Muscle of arm (tissue), 14 donors: ENCODE measurements around the gene KRTAP29-1. TPM values are rescaled to one million over a fixed set of nuclear protein-coding genes. Genes with fewer than 3 reads are reported as not detected.
"Not testable (repeated sequence)": the region's sequence is repeated elsewhere in the genome, so short reads cannot be mapped to it uniquely, and the experiment has no call there.

ENCODE experiments used
- DNase-seq: peaks from one replicate; pipeline ENCODE4 v3.0.0-alpha.2; 2013
- long read RNA-seq, 11 donors: transcript quantifications; one replicate each; lab custom pipeline, GENCODE V29; 2026
- polyA plus RNA-seq, 12 donors: library from polyadenylated mRNA; unstranded; fragments of 120-200 nt; gene quantifications; one replicate each; pipeline ENCODE4 v1.2.1, GENCODE V29; 2013; ENCODE audit not compliant: insufficient read length in 12 of 12

KRTAP29-1 gene
- not detected for polyA plus RNA-seq
- long read RNA-seq, donor 1 = 0 reads
- long read RNA-seq, donor 2 = 0 reads
- long read RNA-seq, donor 3 = 0 reads
- long read RNA-seq, donor 4 = 0 reads
- long read RNA-seq, donor 5 = 0 reads
- long read RNA-seq, donor 6 = 0 reads
- long read RNA-seq, donor 7 = 0 reads
- long read RNA-seq, donor 8 = 0 reads
- long read RNA-seq, donor 9 = 0 reads
- long read RNA-seq, donor 10 = 0 reads
- long read RNA-seq, donor 11 = 0 reads

GRCh38 chr17:41301916-41302901 is at the start of gene KRTAP29-1:
KRTAP29-1 (minus strand) TSS chr17:41302851; CDS start chr17:41302851, 0 bp downstream.
- no peak for DNase-seq

- DNase-seq = no peak
These were observed 48.5 kb upstream of the KRTAP29-1 start for GRCh38 chr17:41351177-41351576.

GRCh38 chr17:41350381-41350878 is 47.8 kb upstream of the KRTAP29-1 start, which contains the start of gene KRT33A:
KRT33A (minus strand) TSS chr17:41350828; CDS start chr17:41350767, 61 bp downstream.
- not testable (repeated sequence) for DNase-seq

GRCh38 chr17:41347869-41348760 is 45.5 kb upstream of the KRTAP29-1 start:
- no peak for DNase-seq

- DNase-seq = not testable (repeated sequence)
These were observed 43.8 kb upstream of the KRTAP29-1 start for GRCh38 chr17:41346421-41346820.

- DNase-seq = no peak
These were observed 43.3 kb upstream of the KRTAP29-1 start for GRCh38 chr17:41345992-41346391.

- DNase-seq = no peak
These were observed 40.4 kb upstream of the KRTAP29-1 start for GRCh38 chr17:41343029-41343428.

GRCh38 chr17:41340934-41341861 is 38.5 kb upstream of the KRTAP29-1 start:
- no peak for DNase-seq

GRCh38 chr17:41340494-41340893 is 37.8 kb upstream of the KRTAP29-1 start:
- DNase-seq = no peak

- DNase-seq = no peak
These were observed 37.0 kb upstream of the KRTAP29-1 start for GRCh38 chr17:41339571-41340172.

- no peak for DNase-seq
These were observed 36.4 kb upstream of the KRTAP29-1 start for GRCh38 chr17:41338961-41339485.

- no peak for DNase-seq
These were observed 33.1 kb upstream of the KRTAP29-1 start for GRCh38 chr17:41335747-41336146.

GRCh38 chr17:41334385-41335305 is 32.0 kb upstream of the KRTAP29-1 start:
- no peak for DNase-seq

GRCh38 chr17:41333836-41334235 is 31.2 kb upstream of the KRTAP29-1 start:
- no peak for DNase-seq

- no peak for DNase-seq
These were observed 30.4 kb upstream of the KRTAP29-1 start for GRCh38 chr17:41333098-41333497.

GRCh38 chr17:41332239-41332638 is 29.6 kb upstream of the KRTAP29-1 start:
- no peak for DNase-seq

GRCh38 chr17:41331606-41332005 is 29.0 kb upstream of the KRTAP29-1 start:
- no peak for DNase-seq

- DNase-seq = no peak
These were observed 26.8 kb upstream of the KRTAP29-1 start for GRCh38 chr17:41329279-41329948.
